ENCODE data around the gene PADI1.

DNA sequence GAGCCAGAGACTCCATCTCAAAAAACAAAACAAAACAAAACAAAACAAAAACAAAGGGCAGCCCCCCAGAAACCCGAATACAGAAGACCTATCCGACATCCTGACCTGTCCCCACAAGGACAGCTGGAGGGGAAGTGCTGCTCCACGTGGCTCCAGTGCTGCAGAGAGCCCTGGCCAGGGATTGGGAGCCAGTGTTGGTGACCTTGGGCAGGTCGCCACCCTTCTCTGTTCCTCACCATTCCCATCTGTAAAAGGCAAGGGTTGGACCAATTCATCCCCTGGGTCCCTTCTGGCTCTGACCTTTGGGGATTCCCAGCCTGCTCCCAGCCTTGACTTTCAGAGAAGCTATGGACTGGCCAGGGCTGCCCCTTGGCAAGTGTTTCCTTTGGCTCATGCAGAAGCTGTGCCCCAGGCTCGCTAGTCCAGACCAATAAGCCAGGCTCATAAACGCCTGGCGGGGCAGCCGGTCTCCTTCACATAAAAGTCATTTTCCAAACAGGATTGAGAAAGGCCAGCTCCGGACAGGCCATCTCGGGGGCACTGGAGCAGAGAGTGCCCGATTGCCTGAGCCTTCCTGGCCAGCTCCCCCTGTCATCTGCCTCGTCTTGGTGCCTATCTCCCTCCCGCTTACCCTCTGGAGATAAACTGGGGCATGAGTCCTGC is 20.0 kb upstream of the PADI1 start:
- TF ChIP-seq, protein P1, sequence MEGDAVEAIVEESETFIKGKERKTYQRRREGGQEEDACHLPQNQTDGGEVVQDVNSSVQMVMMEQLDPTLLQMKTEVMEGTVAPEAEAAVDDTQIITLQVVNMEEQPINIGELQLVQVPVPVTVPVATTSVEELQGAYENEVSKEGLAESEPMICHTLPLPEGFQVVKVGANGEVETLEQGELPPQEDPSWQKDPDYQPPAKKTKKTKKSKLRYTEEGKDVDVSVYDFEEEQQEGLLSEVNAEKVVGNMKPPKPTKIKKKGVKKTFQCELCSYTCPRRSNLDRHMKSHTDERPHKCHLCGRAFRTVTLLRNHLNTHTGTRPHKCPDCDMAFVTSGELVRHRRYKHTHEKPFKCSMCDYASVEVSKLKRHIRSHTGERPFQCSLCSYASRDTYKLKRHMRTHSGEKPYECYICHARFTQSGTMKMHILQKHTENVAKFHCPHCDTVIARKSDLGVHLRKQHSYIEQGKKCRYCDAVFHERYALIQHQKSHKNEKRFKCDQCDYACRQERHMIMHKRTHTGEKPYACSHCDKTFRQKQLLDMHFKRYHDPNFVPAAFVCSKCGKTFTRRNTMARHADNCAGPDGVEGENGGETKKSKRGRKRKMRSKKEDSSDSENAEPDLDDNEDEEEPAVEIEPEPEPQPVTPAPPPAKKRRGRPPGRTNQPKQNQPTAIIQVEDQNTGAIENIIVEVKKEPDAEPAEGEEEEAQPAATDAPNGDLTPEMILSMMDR (IDR thresholded peaks at IDR 0.05): no peak
- TF ChIP-seq EZH2 (IDR thresholded peaks at IDR 0.05; ENCODE audit: borderline replicate concordance, insufficient read depth, low read depth, low read length, poor library complexity, severe bottlenecking): no peak

Measured in B cell (primary cell).